Measurements from ENCODE around the gene SNTG2. TPM values are rescaled to one million over a fixed set of nuclear protein-coding genes. Genes with fewer than 3 reads are reported as not detected.

Gene SNTG2
- 8.5 TPM for total RNA-seq

DNA sequence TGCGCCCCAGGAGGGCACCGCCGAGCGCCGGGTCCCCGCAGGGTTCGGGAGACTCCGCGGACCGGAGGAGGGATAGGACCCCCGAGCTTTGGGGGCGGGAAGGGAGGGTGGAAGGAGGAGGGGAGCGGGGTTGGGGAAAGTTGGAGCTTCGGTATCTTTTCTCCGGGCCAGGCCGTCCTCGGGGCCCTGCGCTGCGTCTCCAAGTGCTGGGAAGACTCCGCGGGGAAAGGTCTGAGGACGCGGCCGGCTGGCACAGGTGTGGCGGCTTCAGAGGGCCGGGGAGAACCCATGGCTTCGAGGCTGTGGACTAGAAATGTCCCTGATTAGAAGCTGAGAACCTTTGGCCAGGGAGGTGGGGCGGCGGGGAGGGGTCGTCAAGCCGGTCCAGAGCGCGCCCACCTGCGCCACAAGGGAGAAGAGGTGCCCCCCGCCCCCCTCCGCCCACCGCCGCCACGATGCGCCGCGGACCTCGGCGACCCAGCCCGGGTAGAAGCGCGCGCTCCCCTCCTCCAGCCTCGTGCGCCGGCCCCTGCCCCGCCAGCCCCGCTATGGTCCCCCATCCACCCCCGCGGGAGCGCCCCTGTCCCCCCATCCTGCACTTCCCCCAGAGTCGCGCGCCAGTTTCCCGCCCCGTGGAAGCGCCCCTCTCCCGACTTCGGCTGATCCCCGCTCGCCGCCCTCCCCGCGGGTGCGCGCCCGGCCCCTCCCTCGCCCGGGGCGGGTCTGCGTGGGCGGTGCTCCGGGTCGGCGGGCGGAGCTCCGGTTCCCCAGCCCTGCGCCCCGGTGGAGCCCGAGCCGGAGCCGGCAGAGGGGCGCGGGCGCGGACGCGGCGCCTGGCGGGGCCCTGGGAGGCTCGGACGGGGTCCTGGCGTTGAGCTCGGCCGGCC lies at the start of gene SNTG2:
TSS of gene SNTG2 (plus strand) at position 770 of the 887 bp plus-strand sequence. CDS start 148 bp downstream, outside the sequence.

DNA sequence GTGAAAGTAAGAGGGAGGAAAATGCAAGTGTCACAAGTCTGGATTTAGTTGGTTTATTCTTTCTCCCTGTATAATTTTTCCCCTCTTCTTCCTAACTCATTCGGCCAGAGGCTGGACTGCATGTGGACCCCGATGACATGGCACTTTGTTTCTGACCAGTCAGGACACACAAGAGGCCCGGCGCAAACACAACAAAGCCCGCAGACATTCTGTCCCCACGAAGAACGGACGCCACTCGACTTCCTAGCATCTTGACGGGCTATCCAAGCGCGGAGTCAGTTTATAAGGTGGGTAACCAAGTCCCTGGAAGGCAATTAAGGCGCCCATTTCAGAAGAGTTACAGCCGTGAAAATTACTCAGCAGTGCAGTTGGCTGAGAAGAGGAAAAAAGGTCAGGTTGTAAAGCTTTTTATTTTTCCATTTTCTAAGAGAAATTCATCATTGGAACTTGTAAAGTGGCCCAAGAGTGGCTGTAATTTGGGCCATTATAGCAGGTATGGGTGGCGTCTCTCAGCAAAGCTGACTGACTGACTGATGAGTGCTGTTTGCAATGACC lies 462.6 kb downstream of the SNTG2 start, which contains the start of gene TPO:
TSS of gene TPO (plus strand) at position 308 of the 555 bp plus-strand sequence. CDS start 946 bp downstream, outside the sequence.

All from parietal lobe (tissue), 1 donor.